Measurements from ENCODE around the gene SLC2A13. TPM values are rescaled to one million over a fixed set of nuclear protein-coding genes. Genes with fewer than 3 reads are reported as not detected.

The SLC2A13 gene
- total RNA-seq, 6 donors from 2014 or later, result 9.9 to 25.9 (median 16.0) TPM

DNA sequence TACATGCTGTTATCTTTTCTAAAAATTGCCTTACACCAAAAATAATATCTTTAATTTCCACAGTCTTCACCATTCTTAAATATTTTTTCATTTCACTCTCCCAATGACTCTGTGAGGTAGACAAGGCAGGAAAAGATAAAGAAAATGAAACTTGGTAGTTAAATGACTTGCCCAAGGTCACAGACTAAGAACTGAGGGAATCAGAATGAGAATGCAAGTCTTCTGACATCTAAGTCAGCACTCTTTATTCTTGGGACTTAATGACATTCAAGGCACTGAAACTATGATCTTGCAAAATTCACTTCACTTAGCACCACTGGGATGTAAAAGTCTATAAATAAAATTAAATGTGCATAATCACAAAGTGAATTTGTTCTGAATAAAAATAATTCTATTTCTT is 104.5 kb downstream of the SLC2A13 start:
- TF ChIP-seq EP300 (IDR thresholded peaks at IDR 0.05), result no peak
- TF ChIP-seq, protein P1, sequence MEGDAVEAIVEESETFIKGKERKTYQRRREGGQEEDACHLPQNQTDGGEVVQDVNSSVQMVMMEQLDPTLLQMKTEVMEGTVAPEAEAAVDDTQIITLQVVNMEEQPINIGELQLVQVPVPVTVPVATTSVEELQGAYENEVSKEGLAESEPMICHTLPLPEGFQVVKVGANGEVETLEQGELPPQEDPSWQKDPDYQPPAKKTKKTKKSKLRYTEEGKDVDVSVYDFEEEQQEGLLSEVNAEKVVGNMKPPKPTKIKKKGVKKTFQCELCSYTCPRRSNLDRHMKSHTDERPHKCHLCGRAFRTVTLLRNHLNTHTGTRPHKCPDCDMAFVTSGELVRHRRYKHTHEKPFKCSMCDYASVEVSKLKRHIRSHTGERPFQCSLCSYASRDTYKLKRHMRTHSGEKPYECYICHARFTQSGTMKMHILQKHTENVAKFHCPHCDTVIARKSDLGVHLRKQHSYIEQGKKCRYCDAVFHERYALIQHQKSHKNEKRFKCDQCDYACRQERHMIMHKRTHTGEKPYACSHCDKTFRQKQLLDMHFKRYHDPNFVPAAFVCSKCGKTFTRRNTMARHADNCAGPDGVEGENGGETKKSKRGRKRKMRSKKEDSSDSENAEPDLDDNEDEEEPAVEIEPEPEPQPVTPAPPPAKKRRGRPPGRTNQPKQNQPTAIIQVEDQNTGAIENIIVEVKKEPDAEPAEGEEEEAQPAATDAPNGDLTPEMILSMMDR (IDR thresholded peaks at IDR 0.05), result no peak
- DNase-seq (no peak), ATAC-seq (ENCODE audit: low FRiP score in 2 of 2) (no peak)
- H3K9me3 ChIP-seq, result peaks cover 0 to 23% (median 12%) of the 10 kb centered on the region in 4 donors
- H3K36me3 ChIP-seq, result no peaks in the 10 kb centered on the region
- no peaks in the 10 kb centered on the region for H3K4me1 ChIP-seq
- H3K4me3 ChIP-seq, result no peak overlapping the region
- H3K27me3 ChIP-seq, result no peaks in the 10 kb centered on the region
- H3K27ac ChIP-seq, result no peak overlapping the region

DNA sequence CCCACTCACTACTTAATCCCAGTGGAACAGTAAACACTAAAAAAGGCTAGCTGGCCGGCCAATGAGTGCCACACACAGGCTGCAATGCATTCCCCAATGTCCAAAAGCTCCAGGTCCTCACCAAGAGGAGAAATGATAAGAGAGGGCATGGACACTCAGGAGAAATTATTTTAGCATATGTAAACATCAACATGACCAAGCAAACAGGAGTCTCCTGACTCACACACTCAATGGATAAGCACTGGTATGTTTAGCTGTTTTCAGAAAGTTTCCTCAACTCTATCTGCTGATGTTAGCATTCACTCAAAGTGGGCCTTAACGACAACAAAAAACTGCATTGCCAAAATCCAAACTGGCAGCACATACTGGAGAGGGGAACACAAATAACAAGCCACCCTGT is 105.0 kb downstream of the SLC2A13 start:
- Histone ChIP-seq H3K36me3 (no peaks in the 10 kb centered on the region), H3K27ac (no peak overlapping the region), H3K27me3 (no peaks in the 10 kb centered on the region), H3K4me3 (no peak overlapping the region), H3K4me1 (no peaks in the 10 kb centered on the region), H3K9me3 (peaks cover 0 to 23% (median 13%) of the 10 kb centered on the region in 4 donors)
- TF ChIP-seq EP300 (IDR thresholded peaks at IDR 0.05), result no peak
- TF ChIP-seq, protein P1 (IDR thresholded peaks at IDR 0.05), result no peak
- no peak for TF ChIP-seq POLR2AphosphoS5 (IDR thresholded peaks at IDR 0.05)
- TF ChIP-seq POLR2A (IDR thresholded peaks at IDR 0.05), result no peak
- ATAC-seq (ENCODE audit: low FRiP score in 2 of 2) (no peak), DNase-seq (no peak)
- WGBS, 2 donors, result 90 to 91% methylated on average over 2 of the region's 2 CpGs

DNA sequence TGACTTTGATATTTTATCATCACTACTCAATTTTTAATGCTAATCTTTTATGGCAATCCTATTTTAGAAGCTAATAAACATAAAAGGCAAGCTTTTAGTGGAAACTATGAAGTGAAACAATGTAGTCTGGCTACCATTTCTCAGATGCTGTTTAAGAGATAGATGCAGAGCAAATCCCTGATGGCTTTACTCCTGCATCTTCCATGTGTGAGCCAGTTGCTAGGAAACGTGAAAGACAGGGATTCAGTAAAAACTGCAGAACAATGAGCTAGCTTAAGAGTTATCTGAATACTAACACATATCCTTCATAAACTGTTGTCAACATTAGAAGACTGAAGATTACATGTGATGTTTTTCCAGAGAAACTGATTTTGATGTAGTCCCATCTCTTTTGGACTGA is 112.6 kb downstream of the SLC2A13 start:
- H3K4me1 ChIP-seq, result peaks cover 0 to 4% (median 0%) of the 10 kb centered on the region in 4 donors
- 78 to 95% methylated on average over 1 of the region's 1 CpG for WGBS, 2 donors
- no peaks in the 10 kb centered on the region for H3K36me3 ChIP-seq
- DNase-seq (no peak), ATAC-seq (ENCODE audit: low FRiP score in 2 of 2) (no peak)
- no peak overlapping the region for H3K4me3 ChIP-seq
- TF ChIP-seq EP300 (IDR thresholded peaks at IDR 0.05) (no peak), POLR2AphosphoS5 (IDR thresholded peaks at IDR 0.05) (no peak), POLR2A (IDR thresholded peaks at IDR 0.05) (no peak)
- TF ChIP-seq, protein P1 (IDR thresholded peaks at IDR 0.05), result no peak
- H3K27me3 ChIP-seq, result no peaks in the 10 kb centered on the region
- H3K27ac ChIP-seq, result no peak overlapping the region
- H3K9me3 ChIP-seq, result peaks cover 0 to 5% (median 2%) of the 10 kb centered on the region in 4 donors

DNA sequence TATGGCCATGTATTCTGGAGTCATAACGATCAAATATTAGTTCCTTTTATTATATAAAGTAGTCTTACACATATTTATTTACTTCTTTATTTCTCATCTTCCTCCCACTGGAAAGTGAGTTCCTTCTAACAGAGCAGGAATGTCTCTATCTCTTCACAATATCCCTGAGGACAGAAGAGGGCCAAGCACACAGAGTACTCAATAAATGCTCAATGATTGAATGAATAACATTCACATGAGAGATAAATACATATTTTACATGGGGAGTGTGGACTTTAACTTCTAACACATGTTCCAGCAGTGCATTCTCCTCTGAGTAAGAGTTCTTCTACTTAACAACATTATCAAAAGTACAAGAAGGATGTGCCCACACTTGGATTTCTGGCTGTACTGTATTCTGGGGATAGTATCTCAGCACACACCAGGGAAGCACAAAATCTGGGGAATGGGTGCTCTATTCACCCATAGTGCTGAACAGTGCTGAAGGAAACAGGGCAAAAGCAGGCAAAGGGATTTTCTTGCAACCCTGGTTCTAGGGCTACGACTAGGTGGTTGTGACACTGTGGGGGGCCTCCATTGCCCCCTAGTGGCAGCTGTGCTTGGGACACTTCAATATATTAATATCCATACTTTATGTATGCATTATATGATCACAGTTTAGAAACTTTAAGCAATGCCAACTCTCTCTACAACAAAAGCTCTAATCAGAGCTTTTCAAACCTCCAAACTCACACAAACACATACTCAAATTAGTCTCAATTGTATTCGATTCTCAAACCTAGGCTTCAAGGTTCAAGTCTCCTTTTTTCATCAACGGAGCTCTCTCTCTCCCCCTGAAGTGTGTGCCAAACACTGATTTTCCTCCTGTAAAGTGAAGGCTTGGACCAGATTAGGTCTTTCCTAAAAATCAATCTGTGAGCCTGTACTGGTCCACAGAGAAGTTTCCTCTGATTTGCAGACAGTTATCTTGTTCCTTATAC is 115.5 kb downstream of the SLC2A13 start:
- H3K4me1 ChIP-seq, result peaks cover 0 to 4% (median 0%) of the 10 kb centered on the region in 4 donors
- WGBS, 2 donors, result 52 to 54% methylated on average over 4 of the region's 4 CpGs
- ATAC-seq (ENCODE audit: low FRiP score in 2 of 2) (peak; percentile 80 to 88), DNase-seq (peak in 1 of 2 donors; percentile 62)
- TF ChIP-seq EP300 (IDR thresholded peaks at IDR 0.05), result no peak
- TF ChIP-seq, protein P1 (IDR thresholded peaks at IDR 0.05), result peak; percentile 42 to 75 (median 66)
- no peak overlapping the region for H3K27ac ChIP-seq
- no peak overlapping the region for H3K4me3 ChIP-seq
- no peaks in the 10 kb centered on the region for H3K36me3 ChIP-seq
- H3K27me3 ChIP-seq, result no peaks in the 10 kb centered on the region
- H3K9me3 ChIP-seq, result no peaks in the 10 kb centered on the region

All from upper lobe of left lung (tissue), 6 donors.